Activated CD4-positive, alpha-beta T cell treated with anti-CD3 and anti-CD28 coated beads, Interleukin-2, amount 50 U/mL, for 1 hour (primary cell): ENCODE results near the gene LPAR1.
"Not testable (repeated sequence)": the region's sequence is repeated elsewhere in the genome, so short reads cannot be mapped to it uniquely, and the experiment has no call there.

Experiments
- DNase-seq: peaks from one replicate; pipeline ENCODE4 v3.0.0-alpha.2; 2020

Gene LPAR1, protein sequence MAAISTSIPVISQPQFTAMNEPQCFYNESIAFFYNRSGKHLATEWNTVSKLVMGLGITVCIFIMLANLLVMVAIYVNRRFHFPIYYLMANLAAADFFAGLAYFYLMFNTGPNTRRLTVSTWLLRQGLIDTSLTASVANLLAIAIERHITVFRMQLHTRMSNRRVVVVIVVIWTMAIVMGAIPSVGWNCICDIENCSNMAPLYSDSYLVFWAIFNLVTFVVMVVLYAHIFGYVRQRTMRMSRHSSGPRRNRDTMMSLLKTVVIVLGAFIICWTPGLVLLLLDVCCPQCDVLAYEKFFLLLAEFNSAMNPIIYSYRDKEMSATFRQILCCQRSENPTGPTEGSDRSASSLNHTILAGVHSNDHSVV

DNA sequence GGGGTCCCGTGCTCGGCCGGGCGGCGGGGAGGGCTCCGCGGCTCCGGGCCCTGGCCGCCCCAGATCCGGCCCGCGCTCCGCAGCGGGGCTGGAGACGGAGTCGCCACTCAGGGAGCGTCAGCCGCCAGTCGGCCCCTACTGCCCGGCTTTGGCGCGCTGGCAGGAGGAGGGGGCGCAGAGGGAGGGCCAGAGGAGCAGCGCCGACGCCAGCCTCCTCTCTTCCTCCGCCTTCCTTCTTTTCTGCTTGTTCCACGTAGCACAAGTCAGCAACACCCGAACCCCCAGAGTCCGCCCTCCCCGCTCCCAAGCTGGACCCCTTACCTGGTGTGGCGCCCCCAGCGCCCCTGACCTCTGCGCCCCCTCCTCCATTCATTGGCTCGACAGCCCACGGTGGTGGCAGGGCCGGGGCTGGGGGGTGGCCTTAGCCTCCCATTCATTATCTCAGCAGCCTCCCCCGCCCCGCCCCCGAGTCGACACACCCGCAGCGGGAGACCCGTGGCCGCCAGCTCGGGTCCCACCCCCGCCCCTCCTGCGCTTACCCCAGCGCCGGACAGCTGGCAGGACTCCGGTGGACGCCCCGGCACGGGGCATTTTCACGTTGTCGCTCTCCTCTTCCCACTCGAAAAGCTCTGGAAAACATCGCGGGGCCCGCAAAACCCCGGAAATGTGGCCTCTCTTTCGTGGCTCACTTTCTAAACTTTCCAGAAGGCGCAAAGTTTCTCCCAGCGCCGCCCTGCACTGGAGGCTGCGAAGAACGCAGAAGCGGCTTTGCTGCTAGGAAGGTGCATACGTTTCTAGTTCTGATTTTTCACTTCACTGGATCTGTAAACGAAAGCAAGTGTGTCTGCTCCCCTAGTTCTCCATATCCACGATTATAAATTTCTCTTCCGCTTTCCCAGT, at the start of gene LPAR1:
TSS of gene LPAR1 (minus strand) at position 140 of the 900 bp plus-strand sequence. CDS start 66,353 bp downstream, outside the sequence.
- DNase-seq = no peak

- no peak for DNase-seq
Measured at GRCh38 chr9:111078391-111079038, 40.2 kb upstream of the LPAR1 start.

DNA sequence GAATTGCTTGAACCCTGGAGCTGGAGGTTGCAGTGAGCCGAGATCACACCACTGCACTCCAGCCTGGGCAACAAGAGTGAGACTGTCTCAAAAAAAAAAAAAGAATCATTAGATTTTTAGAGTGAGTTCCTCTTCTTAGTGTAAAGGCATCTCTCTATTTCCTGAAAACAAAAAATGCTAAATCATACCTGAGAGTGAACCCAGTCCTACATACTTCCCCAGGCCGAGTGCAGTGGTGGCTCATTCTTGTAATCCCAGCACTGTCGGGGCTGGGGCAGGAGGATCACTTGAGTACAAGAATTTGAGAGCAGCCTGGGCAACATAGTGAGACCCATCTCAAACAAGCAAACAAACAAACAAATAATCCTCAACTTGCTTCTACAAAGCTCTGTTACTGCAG, 38.2 kb upstream of the LPAR1 start:
- DNase-seq = no peak

- no peak for DNase-seq
Measured at GRCh38 chr9:111076042-111076441, 37.8 kb upstream of the LPAR1 start.

- no peak for DNase-seq
Measured at GRCh38 chr9:111074395-111074794, 36.1 kb upstream of the LPAR1 start.

GRCh38 chr9:111069183-111069582, 30.9 kb upstream of the LPAR1 start:
- DNase-seq = no peak

- no peak for DNase-seq
Measured at GRCh38 chr9:111068771-111069170, 30.5 kb upstream of the LPAR1 start.

DNA sequence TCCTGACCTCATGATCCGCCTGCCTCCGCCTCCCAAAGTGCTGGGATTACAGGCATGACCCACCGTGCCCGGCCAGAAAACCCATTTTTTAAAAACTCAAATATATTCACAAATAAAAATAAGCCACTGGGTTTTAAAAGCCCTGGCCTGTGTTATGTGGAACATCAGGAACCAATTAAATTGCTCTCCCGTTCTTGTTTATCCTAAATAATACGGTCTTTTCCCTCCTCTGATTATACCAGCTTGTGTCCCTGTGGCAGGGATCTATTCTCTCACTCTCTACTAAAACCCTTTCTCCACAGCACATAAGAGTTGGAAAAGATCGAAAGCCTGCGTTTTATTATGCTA, 30.1 kb upstream of the LPAR1 start:
- no peak for DNase-seq

DNA sequence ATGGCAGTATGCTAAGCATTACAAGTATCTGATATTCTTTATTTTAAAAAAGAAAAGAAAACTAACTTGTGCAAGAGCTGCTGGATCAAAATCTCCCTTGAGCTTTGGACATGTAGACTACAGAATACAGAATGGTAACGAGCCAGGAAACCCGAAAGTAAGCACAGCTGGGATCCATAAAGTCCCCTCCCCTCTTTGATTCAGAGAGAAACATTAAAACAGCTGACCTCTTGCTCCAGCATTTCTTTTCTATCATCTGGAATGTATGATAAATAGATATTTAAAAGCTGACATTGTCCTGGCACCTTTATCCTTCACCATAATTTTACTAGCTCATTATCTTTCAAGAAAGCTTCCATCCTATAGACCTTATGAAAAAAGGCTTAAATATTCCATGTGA, 28.2 kb upstream of the LPAR1 start:
- DNase-seq = no peak

GRCh38 chr9:111065414-111065813, 27.1 kb upstream of the LPAR1 start:
- DNase-seq = no peak

DNA sequence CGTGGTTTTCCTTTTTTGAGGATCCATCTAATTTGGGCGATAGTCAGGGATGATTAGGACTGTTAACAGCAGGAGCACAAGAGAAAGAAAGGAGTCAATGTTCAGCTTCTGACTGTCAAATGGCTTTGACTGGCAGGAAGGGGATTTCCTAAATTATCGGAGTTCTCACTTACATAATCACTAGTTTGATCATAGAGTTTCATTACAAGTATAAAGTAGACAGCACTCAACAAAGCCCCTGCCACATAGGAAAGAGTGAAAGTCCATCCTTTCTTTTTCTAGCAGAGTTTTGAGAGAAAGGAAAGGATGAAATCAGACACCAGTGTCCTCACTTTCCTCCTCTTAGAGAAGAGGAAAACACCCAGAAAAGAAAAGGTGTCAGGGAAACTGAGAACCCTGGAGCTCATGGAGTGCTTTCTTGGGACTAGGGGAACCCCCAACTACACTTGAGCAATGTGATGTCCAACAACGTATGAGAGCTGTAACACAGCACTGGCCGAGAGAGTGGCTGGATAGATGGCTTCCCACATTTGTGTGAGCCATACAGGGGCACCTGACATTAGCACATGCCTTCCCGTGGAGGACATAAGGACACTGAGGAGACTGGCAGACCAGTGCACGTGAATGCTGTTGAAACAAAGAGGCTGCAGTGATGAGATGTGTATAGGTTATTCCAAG, 26.0 kb upstream of the LPAR1 start:
- DNase-seq = no peak

DNA sequence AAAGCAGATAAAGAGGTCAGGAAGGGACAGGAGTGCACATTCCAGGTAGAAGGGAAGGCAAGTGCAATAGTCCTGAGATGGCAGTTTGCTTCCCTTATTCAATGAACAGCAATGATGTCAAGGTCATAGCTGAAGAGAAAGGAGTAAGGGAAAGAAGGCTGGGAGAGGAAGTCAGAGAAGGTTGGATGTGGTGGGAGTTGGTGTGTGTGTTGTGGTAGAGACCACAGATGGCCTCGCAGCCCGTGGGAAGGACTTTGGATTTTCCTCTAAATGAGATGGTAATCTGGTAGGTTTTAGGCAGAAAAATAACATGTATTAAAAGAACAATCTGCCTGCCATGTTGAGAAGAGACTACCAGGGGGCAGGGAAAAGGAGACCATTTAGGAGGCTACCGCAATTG, 25.1 kb upstream of the LPAR1 start:
- no peak for DNase-seq

DNA sequence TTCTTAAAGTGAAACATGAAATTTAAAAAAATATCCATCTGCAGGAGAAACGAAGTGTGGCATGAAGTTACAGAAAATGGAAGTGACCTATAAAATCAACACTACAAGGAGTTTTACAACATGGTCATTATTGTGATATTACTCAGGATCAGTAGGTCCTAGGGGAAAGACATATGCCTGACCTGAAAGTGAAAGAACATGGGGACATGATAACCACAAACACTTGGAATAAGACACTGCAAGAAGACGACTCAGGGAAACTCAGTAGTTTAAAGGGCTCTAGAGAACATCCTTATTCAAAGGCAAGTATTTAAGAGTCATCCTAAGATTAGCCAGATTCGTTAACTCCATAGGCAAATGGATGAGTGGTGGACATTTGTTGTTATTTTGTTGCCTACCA, 19.9 kb upstream of the LPAR1 start:
- DNase-seq = no peak

GRCh38 chr9:111056538-111056937, 18.3 kb upstream of the LPAR1 start:
- no peak for DNase-seq

- no peak for DNase-seq
Measured at GRCh38 chr9:111052791-111053190, 14.5 kb upstream of the LPAR1 start.

- DNase-seq = no peak
Measured at GRCh38 chr9:111051400-111051799, 13.1 kb upstream of the LPAR1 start.

DNA sequence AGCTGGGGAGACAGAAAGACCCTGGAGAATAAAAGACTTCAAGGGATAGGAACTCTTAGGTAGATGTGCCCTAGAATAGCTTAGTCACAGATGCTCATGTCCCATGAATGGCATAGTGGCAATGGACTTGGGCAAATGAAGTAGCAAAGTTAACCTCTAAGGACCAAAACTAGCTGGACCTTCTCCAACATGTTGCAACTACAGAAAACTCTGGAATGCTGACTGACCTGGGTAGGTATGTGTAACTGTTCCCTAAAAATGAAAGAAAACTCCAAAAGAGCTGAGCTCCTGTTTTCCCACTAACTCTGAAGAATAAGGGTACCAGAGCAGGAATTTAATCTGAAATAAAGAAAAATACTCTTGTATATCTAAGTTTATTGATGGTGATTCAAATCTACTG, 12.5 kb upstream of the LPAR1 start:
- DNase-seq = no peak

DNA sequence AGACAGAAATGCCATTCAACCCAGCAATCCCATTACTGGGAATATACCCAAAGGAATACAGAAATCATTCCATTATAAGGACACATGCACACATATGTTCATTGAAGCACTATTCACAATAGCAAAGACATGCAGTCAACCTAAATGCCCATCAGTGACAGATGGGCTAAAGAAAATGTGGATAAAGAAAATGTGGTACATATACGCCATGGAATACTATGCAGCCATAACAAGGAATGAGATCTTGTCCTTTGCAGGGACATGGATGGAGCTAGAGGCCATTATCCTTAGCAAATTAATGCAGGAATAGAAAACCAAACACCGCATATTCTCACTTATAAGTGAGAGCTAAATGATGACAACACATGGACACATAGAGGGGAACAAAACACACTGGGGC, 9.0 kb upstream of the LPAR1 start:
- not testable (repeated sequence) for DNase-seq

DNA sequence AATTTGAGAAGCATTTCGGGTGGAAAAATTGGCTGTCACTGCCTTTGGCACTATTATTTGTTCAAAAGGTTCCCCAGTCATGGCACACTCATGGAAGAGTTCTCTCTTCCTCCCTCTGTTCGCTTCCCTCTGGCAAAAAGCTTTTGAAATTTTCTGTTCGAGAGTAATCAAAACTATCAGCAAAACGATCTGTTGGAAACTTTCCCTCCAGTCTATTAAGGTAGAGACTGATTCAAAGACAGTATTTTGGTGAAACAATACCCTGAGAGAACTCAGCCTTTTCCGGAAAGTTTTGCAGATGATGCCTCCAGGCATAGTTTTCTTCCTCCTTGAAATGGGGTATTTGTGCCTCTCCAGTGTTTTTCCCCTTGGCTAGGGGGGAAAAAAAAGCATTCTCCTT, 3.6 kb upstream of the LPAR1 start:
- DNase-seq = no peak

DNA sequence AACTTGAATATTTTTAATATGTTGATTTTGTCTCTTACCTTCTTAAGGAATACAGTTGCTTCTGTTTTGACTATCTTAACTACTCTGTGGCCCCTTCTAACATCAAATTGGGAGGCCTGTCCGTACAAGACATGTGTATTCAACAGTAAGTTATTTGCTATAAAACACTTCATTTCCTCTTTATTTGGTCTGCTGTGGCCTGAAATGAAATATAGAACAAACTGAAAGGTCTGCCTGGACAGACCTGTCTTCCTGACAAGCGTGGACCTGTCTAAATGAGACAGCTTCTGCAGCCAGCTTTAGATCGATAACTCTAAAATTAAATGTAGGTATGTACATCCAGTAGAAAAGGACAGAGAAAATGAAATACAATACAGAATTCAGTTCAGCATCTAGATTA, 2.2 kb upstream of the LPAR1 start:
- DNase-seq = no peak

DNA sequence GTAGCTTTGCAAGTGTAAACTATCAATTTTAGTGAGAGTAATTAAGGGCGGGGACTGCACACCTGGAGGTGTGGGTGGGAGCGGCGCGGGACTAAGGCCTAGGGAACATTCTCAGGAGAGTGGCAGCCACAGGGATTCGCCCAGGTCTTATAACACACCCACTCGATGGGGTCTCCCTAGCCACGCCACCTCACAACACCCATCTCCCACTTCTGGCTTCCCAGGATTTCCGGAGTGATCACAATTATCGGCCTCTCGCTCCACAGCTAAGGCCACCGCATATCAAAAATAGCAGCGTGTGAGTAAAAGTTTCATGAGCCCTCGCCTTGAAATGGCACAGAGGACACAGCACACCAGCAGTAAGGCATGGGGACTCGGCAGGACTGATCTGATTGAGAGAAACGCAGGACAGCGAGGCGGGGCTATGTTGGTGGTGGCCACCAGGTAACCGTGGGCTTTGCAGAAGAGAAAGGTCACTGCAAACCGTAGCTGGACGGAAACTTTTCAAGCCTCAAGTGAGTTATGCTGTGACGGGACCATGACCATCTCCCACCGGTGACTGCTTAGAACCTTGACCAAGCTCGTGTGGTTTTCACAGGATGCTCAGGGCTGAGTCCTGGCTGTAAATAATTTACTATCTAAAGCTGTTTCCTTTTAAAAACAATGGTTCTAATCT, 1.1 kb upstream of the LPAR1 start:
- no peak for DNase-seq

GRCh38 chr9:111037708-111038330, 451 bp downstream of the LPAR1 start:
- no peak for DNase-seq
